A673 (cell line): Measurements from ENCODE around the gene ACAP1.

ENCODE experiments used
- CTCF ChIP-seq: fragments of 300-800, 200-600 bp; sonication (generic); conservative IDR thresholded peaks from 2 replicates; pipeline ENCODE4 v1.5.1; 2017; ENCODE audit warnings: low read depth, mild to moderate bottlenecking, antibody characterized with exemption, low read length, moderate library complexity, mixed read lengths
- EZH2 ChIP-seq: fragments of 200-600 bp; sonication (generic); IDR thresholded peaks from 2 replicates; pipeline ENCODE4 v1.6.1; 2017; ENCODE audit warnings: borderline replicate concordance, low read depth, mild to moderate bottlenecking, mixed read lengths, antibody characterized with exemption, low read length; ENCODE audit not compliant: poor library complexity, severe bottlenecking

- TF ChIP-seq CTCF: no peak
- no peak for TF ChIP-seq EZH2
Measured at GRCh38 chr17:7346761-7347614, 10.7 kb downstream of the ACAP1 start.
